Sigmoid colon (tissue), 7 donors: Measurements from ENCODE around the gene CPLX1. TPM values are rescaled to one million over a fixed set of nuclear protein-coding genes. Genes with fewer than 3 reads are reported as not detected.

Source experiments
- DNase-seq: peaks from one replicate; pipeline ENCODE4 v3.0.0-alpha.2; 2019
- H3K27ac ChIP-seq, 4 donors: fragments of 200-600 bp; sonication (generic); one replicate each; pipeline ENCODE4 v1.5.1; 2016 to 2019; ENCODE audit warnings: mild to moderate bottlenecking in 1 of 4
- H3K27me3 ChIP-seq, 3 donors: fragments of 200-600 bp; sonication (generic); one replicate each; pipeline ENCODE4 v1.5.1; 2019; ENCODE audit warnings: mild to moderate bottlenecking in 1 of 3
- H3K36me3 ChIP-seq, 4 donors: fragments of 200-600 bp; sonication (generic); one replicate each; pipeline ENCODE4 v1.5.1; 2016 to 2019
- H3K4me1 ChIP-seq, 4 donors: fragments of 200-600 bp; sonication (generic); one replicate each; pipeline ENCODE4 v1.5.1; 2017 to 2019
- H3K4me3 ChIP-seq, 4 donors: fragments of 200-600 bp; sonication (generic); one replicate each; pipeline ENCODE4 v1.5.1; 2017 to 2019; ENCODE audit warnings: mild to moderate bottlenecking in 2 of 4, moderate library complexity in 1 of 4
- H3K9me3 ChIP-seq, 4 donors: fragments of 200-600 bp in 3 of 4; sonication (generic) in 3 of 4; one replicate each; pipeline versions ENCODE4 v1.5.1 to v1.6.1; 2013 to 2019
- CTCF ChIP-seq, 4 experiments: fragments of 450-650 bp in 3 of 4; fragments of 200-600 bp in 1 of 4; IDR thresholded peaks; one replicate each; pipeline ENCODE4 v1.5.1; 2016 to 2019; ENCODE audit warnings: antibody characterized with exemption in 4 of 4, mild to moderate bottlenecking in 3 of 4, moderate library complexity in 2 of 4
- EP300 ChIP-seq, 4 donors: sonication (generic); formaldehyde crosslinking; IDR thresholded peaks; one replicate each; pipeline ENCODE4 v1.6.1; 2017; ENCODE audit warnings: antibody characterized with exemption in 4 of 4
- POLR2A ChIP-seq, 2 donors: fragments of 450-650 bp; IDR thresholded peaks; one replicate each; pipeline ENCODE4 v1.6.1; 2016; ENCODE audit warnings: antibody characterized with exemption in 2 of 2, mild to moderate bottlenecking in 2 of 2, moderate library complexity in 2 of 2
- POLR2AphosphoS5 ChIP-seq, 4 donors: sonication (generic); formaldehyde crosslinking; IDR thresholded peaks; one replicate each; pipeline ENCODE4 v1.6.1; 2017; ENCODE audit warnings: antibody characterized with exemption in 4 of 4
- WGBS, 2 donors: extraction: QIAGEN DNeasy Blood & Tissue Kit; methylation state at CpG; one replicate each; pipeline ENCODE4 v1.1.7; 2013; 5-methylcytosine and 5-hydroxymethylcytosine counted together
- intact Hi-C: fragments of 100-400 bp; cut with DNase I; formaldehyde crosslinking; loops from one replicate; pipeline ENCODE4 v1.15.1; 2023
- polyA plus RNA-seq, 3 donors: library from polyadenylated mRNA; stranded (reverse); fragments of 200-250 nt; gene quantifications; one replicate each; pipeline ENCODE4 v1.2.3, GENCODE V29; 2013
- total RNA-seq, 4 donors: library from RNA; depleted of rRNA; stranded (reverse); fragments of >200 nt; gene quantifications; one replicate each; pipeline ENCODE4 v1.1.0, GENCODE V29; 2016
- donor health status: healthy with polysubstance abuse.
- donor health status: Bipolar disorder and iron deficiency.
- donor health status: healthy.

CPLX1 gene
- total and polyA plus RNA-seq, 7 donors = 0.23 to 3.0 (median 0.49) TPM

- intact Hi-C loops = no loop called here
- no peak for DNase-seq
- Histone ChIP-seq H3K4me1 (peaks cover 0 to 33% (median 16%) of the 10 kb centered on the region in 4 donors), H3K4me3 (no peak overlapping the region), H3K9me3 (no peaks in the 10 kb centered on the region), H3K27ac (no peak overlapping the region), H3K36me3 (peaks cover 7 to 82% (median 22%) of the 10 kb centered on the region in 4 donors), H3K27me3 (no peaks in the 10 kb centered on the region)
- 91 to 96% methylated on average over 19 of the region's 19 CpGs for WGBS, 2 donors
- TF ChIP-seq POLR2A (IDR thresholded peaks at IDR 0.05) (no peak), CTCF (IDR thresholded peaks at IDR 0.05) (no peak), EP300 (IDR thresholded peaks at IDR 0.05) (no peak), POLR2AphosphoS5 (IDR thresholded peaks at IDR 0.05) (no peak)
These were observed 56.4 kb downstream of the CPLX1 start for GRCh38 chr4:769511-769910.

GRCh38 chr4:768995-769394 lies 56.9 kb downstream of the CPLX1 start:
- Histone ChIP-seq H3K36me3 (peaks cover 7 to 82% (median 22%) of the 10 kb centered on the region in 4 donors), H3K9me3 (no peaks in the 10 kb centered on the region), H3K4me1 (peaks cover 0 to 32% (median 14%) of the 10 kb centered on the region in 4 donors), H3K27ac (no peak overlapping the region), H3K4me3 (no peak overlapping the region), H3K27me3 (no peaks in the 10 kb centered on the region)
- no peak for TF ChIP-seq CTCF (IDR thresholded peaks at IDR 0.05)
- TF ChIP-seq POLR2A (IDR thresholded peaks at IDR 0.05) = no peak
- TF ChIP-seq EP300 (IDR thresholded peaks at IDR 0.05) = no peak
- no peak for TF ChIP-seq POLR2AphosphoS5 (IDR thresholded peaks at IDR 0.05)
- 87 to 92% methylated on average over 12 of the region's 12 CpGs for WGBS, 2 donors
- intact Hi-C loops = no loop called here
- DNase-seq = no peak

GRCh38 chr4:768076-768475 lies 57.9 kb downstream of the CPLX1 start:
- Histone ChIP-seq H3K9me3 (no peaks in the 10 kb centered on the region), H3K4me3 (no peak overlapping the region), H3K27me3 (no peaks in the 10 kb centered on the region), H3K27ac (no peak overlapping the region), H3K36me3 (peaks cover 7 to 89% (median 25%) of the 10 kb centered on the region in 4 donors), H3K4me1 (peaks cover 0 to 22% (median 5%) of the 10 kb centered on the region in 4 donors)
- TF ChIP-seq EP300 (IDR thresholded peaks at IDR 0.05) = no peak
- no peak for TF ChIP-seq CTCF (IDR thresholded peaks at IDR 0.05)
- TF ChIP-seq POLR2AphosphoS5 (IDR thresholded peaks at IDR 0.05) = no peak
- DNase-seq = no peak
- intact Hi-C loops = no loop called here
- 95% methylated on average over 15 of the region's 15 CpGs for WGBS, 2 donors

GRCh38 chr4:766559-767283 lies 59.2 kb downstream of the CPLX1 start:
- WGBS, 2 donors = 76 to 77% methylated on average over 21 of the region's 21 CpGs
- H3K36me3 ChIP-seq = peaks cover 7 to 94% (median 32%) of the 10 kb centered on the region in 4 donors
- no peak overlapping the region for H3K4me3 ChIP-seq
- DNase-seq = no peak
- TF ChIP-seq POLR2AphosphoS5 (IDR thresholded peaks at IDR 0.05) (no peak), CTCF (IDR thresholded peaks at IDR 0.05) (no peak), POLR2A (IDR thresholded peaks at IDR 0.05) (no peak), EP300 (IDR thresholded peaks at IDR 0.05) (no peak)
- H3K27me3 ChIP-seq = no peaks in the 10 kb centered on the region
- intact Hi-C loops = no loop called here
- H3K27ac ChIP-seq = no peak overlapping the region
- H3K4me1 ChIP-seq = peaks cover 0 to 10% (median 0%) of the 10 kb centered on the region in 4 donors
- no peaks in the 10 kb centered on the region for H3K9me3 ChIP-seq
